Measurements from ENCODE around the gene PROCR. TPM values are rescaled to one million over a fixed set of nuclear protein-coding genes. Genes with fewer than 3 reads are reported as not detected.

Gene PROCR
- 337 and 415 TPM in 2 replicates for total RNA-seq

GRCh38 chr20:35171753-35172433 lies at the start of gene PROCR:
Gene PROCR (plus strand): TSS chr20:35172072. CDS start chr20:35172155, 83 bp downstream.

GRCh38 chr20:35146920-35147574 lies 24.8 kb upstream of the PROCR start, which contains the start of gene EDEM2:
Gene EDEM2 (minus strand): TSS chr20:35147336. CDS start chr20:35147258, 78 bp downstream.

GRCh38 chr20:35226126-35226883 lies 54.4 kb downstream of the PROCR start, which contains the start of gene MMP24:
Gene MMP24 (plus strand): TSS chr20:35226690. CDS start chr20:35226739, 49 bp downstream.

Small RNA genes within 50 kb of the gene (small RNA-seq; reads per million reads assigned to genes)
- gene MT1P3 (not detected), gene RNA5SP483 (not detected)

Other genes with a start within 250 kb of the PROCR start
- 42.0 and 47.2 TPM in 2 replicates for gene GSS, start 216.3 kb upstream of the PROCR start, total RNA-seq
- gene MYH7B, start 216.2 kb upstream of the PROCR start, total RNA-seq: under 0.01 TPM in 1 of 2 replicates, not detected in the other
- 101 and 107 TPM in 2 replicates for gene TRPC4AP, start 79.3 kb upstream of the PROCR start, total RNA-seq
- 36.6 and 43.8 TPM in 2 replicates for gene EDEM2, start 24.7 kb upstream of the PROCR start, total RNA-seq
- 0.27 and 0.36 TPM in 2 replicates for gene MMP24, start 54.6 kb downstream of the PROCR start, total RNA-seq
- 10.8 and 11.2 TPM in 2 replicates for gene MMP24OS, start 106.0 kb downstream of the PROCR start, total RNA-seq
- gene EIF6, start 112.7 kb downstream of the PROCR start, total RNA-seq: 101 and 115 TPM in 2 replicates
- gene FAM83C, start 120.4 kb downstream of the PROCR start, total RNA-seq: not detected in 2 replicates
- 20.7 and 21.9 TPM in 2 replicates for gene UQCC1, start 239.9 kb downstream of the PROCR start, total RNA-seq